GM23338 (cell line): ENCODE measurements around the gene HACD3.

Source experiments
- CREB1 ChIP-seq: fragments of 250-450 bp; sonication (Bioruptor Pico); IDR thresholded peaks from 2 replicates; pipeline ENCODE4 v1.5.0; 2020; ENCODE audit warnings: low read depth, mild to moderate bottlenecking, moderate library complexity
- CTCF ChIP-seq, 2 experiments: fragments of 200-600 bp in 1 of 2; sonication (generic) in 1 of 2; conservative IDR thresholded peaks; 2 replicates each; pipeline versions ENCODE4 v1.5.1 to v1.6.1; 2016 to 2017; ENCODE audit warnings: antibody characterized with exemption in 2 of 2, low read depth in 2 of 2, mild to moderate bottlenecking in 2 of 2, moderate library complexity in 1 of 2
- EZH2 ChIP-seq: fragments of 200-600 bp; sonication (generic); IDR thresholded peaks from one replicate; pipeline ENCODE4 v1.8.0; 2017; ENCODE audit warnings: antibody characterized with exemption, mild to moderate bottlenecking, low read depth; ENCODE audit not compliant: unreplicated experiment
- EZH2phosphoT487 ChIP-seq: fragments of 200-600 bp; sonication (generic); IDR thresholded peaks from one replicate; pipeline ENCODE4 v1.8.1; 2018; ENCODE audit warnings: antibody characterized with exemption; ENCODE audit not compliant: unreplicated experiment
- POLR2AphosphoS5 ChIP-seq: IDR thresholded peaks from 2 replicates; pipeline ENCODE4 v1.6.1; 2016; ENCODE audit warnings: antibody characterized with exemption, low read depth
- ZNF114 ChIP-seq: fragments of 250-450 bp; sonication (Bioruptor Pico); IDR thresholded peaks from 2 replicates; pipeline ENCODE4 v1.5.0; 2020; ENCODE audit warnings: mild to moderate bottlenecking, moderate library complexity
- TF ChIP-seq, protein P1 (sequence below): IDR thresholded peaks from one replicate; pipeline ENCODE4 v1.6.1; 2018; ENCODE audit warnings: antibody characterized with exemption; ENCODE audit not compliant: unreplicated experiment
- TF ChIP-seq, protein P2 (sequence below): IDR thresholded peaks from 2 replicates; pipeline ENCODE4 v1.6.1; 2016; ENCODE audit warnings: antibody characterized with exemption

GRCh38 chr15:65528461-65529060 lies 1.7 kb upstream of the HACD3 start:
- no peak for TF ChIP-seq CTCF (conservative IDR thresholded peaks at IDR 0.05; ENCODE audit: low read depth in 2 of 2)
- TF ChIP-seq, protein P1, sequence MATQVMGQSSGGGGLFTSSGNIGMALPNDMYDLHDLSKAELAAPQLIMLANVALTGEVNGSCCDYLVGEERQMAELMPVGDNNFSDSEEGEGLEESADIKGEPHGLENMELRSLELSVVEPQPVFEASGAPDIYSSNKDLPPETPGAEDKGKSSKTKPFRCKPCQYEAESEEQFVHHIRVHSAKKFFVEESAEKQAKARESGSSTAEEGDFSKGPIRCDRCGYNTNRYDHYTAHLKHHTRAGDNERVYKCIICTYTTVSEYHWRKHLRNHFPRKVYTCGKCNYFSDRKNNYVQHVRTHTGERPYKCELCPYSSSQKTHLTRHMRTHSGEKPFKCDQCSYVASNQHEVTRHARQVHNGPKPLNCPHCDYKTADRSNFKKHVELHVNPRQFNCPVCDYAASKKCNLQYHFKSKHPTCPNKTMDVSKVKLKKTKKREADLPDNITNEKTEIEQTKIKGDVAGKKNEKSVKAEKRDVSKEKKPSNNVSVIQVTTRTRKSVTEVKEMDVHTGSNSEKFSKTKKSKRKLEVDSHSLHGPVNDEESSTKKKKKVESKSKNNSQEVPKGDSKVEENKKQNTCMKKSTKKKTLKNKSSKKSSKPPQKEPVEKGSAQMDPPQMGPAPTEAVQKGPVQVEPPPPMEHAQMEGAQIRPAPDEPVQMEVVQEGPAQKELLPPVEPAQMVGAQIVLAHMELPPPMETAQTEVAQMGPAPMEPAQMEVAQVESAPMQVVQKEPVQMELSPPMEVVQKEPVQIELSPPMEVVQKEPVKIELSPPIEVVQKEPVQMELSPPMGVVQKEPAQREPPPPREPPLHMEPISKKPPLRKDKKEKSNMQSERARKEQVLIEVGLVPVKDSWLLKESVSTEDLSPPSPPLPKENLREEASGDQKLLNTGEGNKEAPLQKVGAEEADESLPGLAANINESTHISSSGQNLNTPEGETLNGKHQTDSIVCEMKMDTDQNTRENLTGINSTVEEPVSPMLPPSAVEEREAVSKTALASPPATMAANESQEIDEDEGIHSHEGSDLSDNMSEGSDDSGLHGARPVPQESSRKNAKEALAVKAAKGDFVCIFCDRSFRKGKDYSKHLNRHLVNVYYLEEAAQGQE, result no peak
- no peak for TF ChIP-seq CREB1 (CRISPR knock-in tag)
- TF ChIP-seq EZH2phosphoT487, result no peak
- no peak for TF ChIP-seq POLR2AphosphoS5
- TF ChIP-seq ZNF114, result no peak
- TF ChIP-seq, protein P2, sequence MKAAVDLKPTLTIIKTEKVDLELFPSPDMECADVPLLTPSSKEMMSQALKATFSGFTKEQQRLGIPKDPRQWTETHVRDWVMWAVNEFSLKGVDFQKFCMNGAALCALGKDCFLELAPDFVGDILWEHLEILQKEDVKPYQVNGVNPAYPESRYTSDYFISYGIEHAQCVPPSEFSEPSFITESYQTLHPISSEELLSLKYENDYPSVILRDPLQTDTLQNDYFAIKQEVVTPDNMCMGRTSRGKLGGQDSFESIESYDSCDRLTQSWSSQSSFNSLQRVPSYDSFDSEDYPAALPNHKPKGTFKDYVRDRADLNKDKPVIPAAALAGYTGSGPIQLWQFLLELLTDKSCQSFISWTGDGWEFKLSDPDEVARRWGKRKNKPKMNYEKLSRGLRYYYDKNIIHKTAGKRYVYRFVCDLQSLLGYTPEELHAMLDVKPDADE, result no peak
- TF ChIP-seq EZH2, result no peak
